Activated CD8-positive, alpha-beta memory T cell treated with anti-CD3 and anti-CD28 coated beads, Interleukin-2, amount 50 U/mL, for 1 hour (primary cell): ENCODE data around the gene TFDP1.

Experiments
- DNase-seq: peaks from one replicate; pipeline ENCODE4 v3.0.0-alpha.2; 2020; ENCODE audit errors: extremely low read depth

Gene TFDP1

GRCh38 chr13:113584205-113584869 lies at the start of gene TFDP1:
Gene TFDP1, plus strand, starts transcription at chr13:113584753. Its CDS starts 1,085 bp downstream, at chr13:113585838.
- no peak for DNase-seq

GRCh38 chr13:113535381-113535781 lies 49.2 kb upstream of the TFDP1 start:
- no peak for DNase-seq

- no peak for DNase-seq
Observed at GRCh38 chr13:113536461-113537110, 48.0 kb upstream of the TFDP1 start.

- no peak for DNase-seq
Observed at GRCh38 chr13:113537205-113537604, 47.3 kb upstream of the TFDP1 start.

GRCh38 chr13:113537909-113538688 lies 46.5 kb upstream of the TFDP1 start:
- no peak for DNase-seq

GRCh38 chr13:113538689-113539058 lies 45.9 kb upstream of the TFDP1 start:
- DNase-seq, result no peak

- no peak for DNase-seq
Observed at GRCh38 chr13:113539176-113539575, 45.4 kb upstream of the TFDP1 start.

GRCh38 chr13:113539822-113540221 lies 44.7 kb upstream of the TFDP1 start:
- no peak for DNase-seq

- no peak for DNase-seq
Observed at GRCh38 chr13:113540523-113540922, 44.0 kb upstream of the TFDP1 start.

- DNase-seq, result no peak
Observed at GRCh38 chr13:113542751-113543424, 41.7 kb upstream of the TFDP1 start.

GRCh38 chr13:113544071-113544891 lies 40.3 kb upstream of the TFDP1 start:
- DNase-seq, result no peak

- DNase-seq, result no peak
Observed at GRCh38 chr13:113544896-113545295, 39.7 kb upstream of the TFDP1 start.

GRCh38 chr13:113545455-113545930 lies 39.1 kb upstream of the TFDP1 start:
- no peak for DNase-seq

GRCh38 chr13:113545931-113546516 lies 38.5 kb upstream of the TFDP1 start:
- DNase-seq, result no peak

GRCh38 chr13:113546571-113547237 lies 37.8 kb upstream of the TFDP1 start:
- DNase-seq, result no peak

GRCh38 chr13:113547238-113547971 lies 37.1 kb upstream of the TFDP1 start:
- no peak for DNase-seq

- no peak for DNase-seq
Observed at GRCh38 chr13:113548171-113548641, 36.3 kb upstream of the TFDP1 start.

- DNase-seq, result no peak
Observed at GRCh38 chr13:113548778-113549621, 35.6 kb upstream of the TFDP1 start.

- DNase-seq, result no peak
Observed at GRCh38 chr13:113550453-113550852, 34.1 kb upstream of the TFDP1 start.
